ENCODE data around the gene HSFX1.

HSFX1 gene

DNA sequence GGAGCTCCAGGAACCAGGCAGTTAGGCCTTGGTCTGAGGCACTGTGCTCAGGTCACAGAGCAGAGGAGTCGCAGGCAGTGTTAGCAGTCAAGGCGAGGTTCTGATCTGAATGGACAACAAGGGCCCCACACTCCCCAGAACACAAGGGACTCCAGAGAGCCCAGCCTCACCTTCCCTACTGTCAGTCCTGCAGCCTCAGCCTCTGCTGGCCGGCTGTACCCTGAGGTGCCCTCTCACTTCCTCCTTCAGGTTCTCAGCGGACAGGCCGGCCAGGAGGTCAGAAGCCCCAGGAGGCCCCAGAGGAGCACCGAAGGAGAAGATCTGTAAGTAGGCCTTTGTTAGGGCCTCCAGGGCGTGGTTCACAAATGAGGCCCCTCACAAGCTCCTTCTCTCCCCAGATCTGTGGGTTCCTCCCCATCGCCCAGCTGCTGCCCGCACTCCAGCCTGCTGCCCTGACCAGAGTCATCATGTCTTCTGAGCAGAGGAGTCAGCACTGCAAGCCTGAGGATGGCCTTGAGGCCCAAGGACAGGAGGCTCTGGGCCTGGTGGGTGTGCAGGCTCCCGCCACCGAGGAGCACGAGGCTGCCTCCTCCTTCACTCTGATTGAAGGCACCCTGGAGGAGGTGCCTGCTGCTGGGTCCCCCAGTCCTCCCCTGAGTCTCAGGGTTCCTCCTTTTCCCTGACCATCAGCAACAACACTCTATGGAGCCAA lies 34.0 kb downstream of the HSFX1 start:
- no peak for DNase-seq

GRCh38 chrX:149818652-149819051 lies 44.8 kb downstream of the HSFX1 start:
- no peak for DNase-seq

GRCh38 chrX:149819371-149819770 lies 45.5 kb downstream of the HSFX1 start:
- DNase-seq: no peak

DNA sequence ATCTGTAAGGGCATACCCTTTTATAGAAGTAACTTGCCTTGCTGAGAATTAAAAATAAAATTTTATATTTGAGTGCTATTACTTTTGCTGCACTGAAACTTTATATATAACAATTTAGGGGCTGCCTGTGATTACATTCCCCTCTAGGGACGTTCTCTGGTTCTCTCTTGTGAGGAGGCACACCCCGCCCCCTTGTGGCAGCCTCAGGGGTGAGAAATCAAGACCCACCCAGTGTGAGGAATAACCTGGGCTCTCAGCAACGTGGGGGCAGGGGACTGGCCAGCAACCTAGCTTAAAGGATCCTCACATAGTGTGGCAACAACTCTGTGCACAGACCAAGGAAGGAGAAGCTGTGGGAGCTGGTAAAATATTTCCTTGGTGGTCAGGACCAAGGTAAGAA lies 51.6 kb downstream of the HSFX1 start:
- DNase-seq: no peak
